Sigmoid colon (tissue), 4 donors: ENCODE measurements around the gene KATNAL2.

Experiments
- CTCF ChIP-seq, 4 experiments: fragments of 450-650 bp in 3 of 4; fragments of 200-600 bp in 1 of 4; IDR thresholded peaks; one replicate each; pipeline ENCODE4 v1.5.1; 2016 to 2019; ENCODE audit warnings: antibody characterized with exemption in 4 of 4, mild to moderate bottlenecking in 3 of 4, moderate library complexity in 2 of 4
- EP300 ChIP-seq, 4 donors: sonication (generic); formaldehyde crosslinking; IDR thresholded peaks; one replicate each; pipeline ENCODE4 v1.6.1; 2017; ENCODE audit warnings: antibody characterized with exemption in 4 of 4
- POLR2A ChIP-seq, 2 donors: fragments of 450-650 bp; IDR thresholded peaks; one replicate each; pipeline ENCODE4 v1.6.1; 2016; ENCODE audit warnings: antibody characterized with exemption in 2 of 2, mild to moderate bottlenecking in 2 of 2, moderate library complexity in 2 of 2

- TF ChIP-seq POLR2A (IDR thresholded peaks at IDR 0.05) (no peak), CTCF (IDR thresholded peaks at IDR 0.05) (no peak), EP300 (IDR thresholded peaks at IDR 0.05) (no peak)
These were observed 203.0 kb downstream of the KATNAL2 start for GRCh38 chr18:47120428-47120827.
